HG02943 (cell line): Measurements from ENCODE around the gene TCEAL1.
"Not testable (repeated sequence)": the region's sequence is repeated elsewhere in the genome, so short reads cannot be mapped to it uniquely, and the experiment has no call there.

Experiments
- ATAC-seq: cut with Tn5 transposase; IDR thresholded peaks from one replicate; pipeline ENCODE4 v1.9.1; 2021; ENCODE audit warnings: mild to moderate bottlenecking, low read depth, moderate library complexity; ENCODE audit not compliant: unreplicated experiment

TCEAL1 gene

DNA sequence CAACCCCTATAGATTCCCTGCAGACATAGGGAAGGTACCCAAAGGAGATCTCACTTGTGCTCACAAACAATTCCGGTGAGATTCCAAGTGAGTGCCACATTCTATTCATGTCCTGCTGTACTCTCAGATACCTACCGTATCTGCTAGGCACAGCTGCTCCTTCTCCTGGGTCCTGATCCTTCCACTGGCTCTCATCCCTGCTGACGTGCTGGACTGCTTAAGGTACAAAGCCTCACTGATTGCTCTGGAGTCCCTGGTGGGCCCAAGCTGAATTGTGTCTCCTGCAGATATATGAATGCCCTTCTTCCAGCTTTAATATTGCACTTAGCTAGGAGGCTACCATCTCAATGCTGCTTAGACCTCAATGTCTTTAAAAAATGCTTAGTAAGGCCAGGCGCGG is 2.4 kb downstream of the TCEAL1 start:
- ATAC-seq, result no peak

DNA sequence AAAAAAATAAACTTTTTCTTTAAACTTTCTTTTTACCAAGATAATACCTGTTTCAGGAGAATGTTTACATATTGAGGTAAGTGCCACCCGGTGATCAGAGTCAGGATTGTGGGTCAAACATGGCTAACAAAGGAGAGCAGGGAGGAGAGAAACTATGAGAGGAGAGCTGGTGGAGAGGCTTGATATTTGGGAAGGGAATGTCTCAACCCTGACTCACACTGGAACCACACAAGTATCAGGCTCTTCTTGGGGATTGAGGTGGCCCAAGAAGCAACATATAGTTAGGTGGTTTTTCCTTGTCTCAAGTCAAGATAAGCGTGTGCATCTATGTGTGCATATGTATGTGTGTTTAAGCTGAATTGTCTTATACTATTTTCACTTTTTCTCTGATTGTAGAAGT is 6.7 kb downstream of the TCEAL1 start:
- ATAC-seq, result no peak

DNA sequence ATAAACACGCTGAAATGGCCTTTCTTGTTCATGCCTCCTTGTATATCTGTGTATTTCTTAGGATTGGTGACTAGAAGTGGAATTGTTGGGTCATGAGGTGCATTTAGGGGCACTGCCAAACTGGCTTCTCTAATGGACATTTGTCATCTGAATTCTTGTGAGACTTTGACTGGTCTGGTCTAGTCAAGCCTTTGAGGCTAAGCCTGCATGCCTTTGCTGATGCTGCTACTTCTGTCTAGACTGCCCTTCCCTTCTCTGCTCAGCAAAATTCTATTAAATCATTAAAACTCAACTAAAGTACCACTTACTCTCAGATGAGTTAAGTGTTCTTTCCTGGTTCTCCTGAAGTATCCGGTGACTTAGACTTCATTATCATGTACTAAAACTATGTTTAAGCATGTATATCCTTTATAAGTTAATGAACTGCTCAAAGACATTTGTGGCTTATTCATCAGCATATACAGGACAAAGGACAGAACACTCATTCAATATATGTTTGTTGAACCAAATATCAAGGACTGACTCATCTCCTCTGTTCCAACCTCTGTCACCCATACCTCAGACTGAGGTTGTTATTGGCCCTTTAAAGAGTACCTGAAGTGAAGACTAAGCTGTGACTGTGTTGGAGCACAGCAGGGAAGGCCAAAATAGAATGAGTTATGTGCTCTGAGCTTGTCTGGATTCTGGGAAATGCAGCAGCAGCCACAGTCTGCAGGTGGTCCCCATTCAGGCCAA is 9.0 kb downstream of the TCEAL1 start:
- no peak for ATAC-seq

DNA sequence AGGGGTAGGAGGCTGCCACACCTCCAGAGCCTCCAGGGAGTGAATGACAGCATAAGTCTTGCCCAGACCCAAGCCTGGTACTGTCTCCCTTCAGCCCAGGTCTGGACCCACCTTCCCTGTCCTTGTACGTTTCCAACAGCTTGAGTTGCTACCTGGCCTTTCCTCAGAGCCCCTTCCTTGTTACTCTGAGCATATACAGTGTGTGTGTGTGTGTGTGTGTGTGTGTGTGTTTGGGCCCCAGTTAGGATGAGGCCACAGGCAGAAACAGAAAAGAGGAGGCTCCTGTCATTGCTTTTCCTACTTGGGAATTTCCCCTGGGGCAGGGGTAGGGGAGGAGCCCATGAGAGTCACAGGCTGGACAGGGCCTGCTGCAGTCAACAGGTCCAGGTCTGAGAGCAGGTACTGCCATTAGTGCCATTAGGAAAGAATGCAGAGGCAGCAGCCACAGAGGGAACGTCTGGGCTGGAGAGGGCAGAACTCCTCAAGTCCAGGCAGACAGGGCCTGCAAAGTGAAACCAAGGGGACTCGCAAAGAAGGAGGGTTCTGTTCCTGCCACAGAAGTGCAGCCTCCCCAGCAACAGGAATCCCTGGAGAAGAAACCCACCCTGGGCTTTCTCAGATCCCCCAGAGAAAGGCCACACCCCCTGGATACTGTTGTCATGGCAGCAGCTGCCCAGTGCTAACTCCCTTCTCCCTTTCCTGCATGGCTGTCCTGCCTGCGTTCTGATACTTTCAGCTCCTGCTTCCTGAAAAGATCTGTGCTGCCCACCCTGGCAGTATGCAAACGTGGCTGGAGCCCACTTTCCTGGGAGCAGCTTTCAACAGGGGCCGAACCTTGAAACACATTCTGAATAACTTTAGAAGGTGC is 9.9 kb downstream of the TCEAL1 start:
- not testable (repeated sequence) for ATAC-seq

DNA sequence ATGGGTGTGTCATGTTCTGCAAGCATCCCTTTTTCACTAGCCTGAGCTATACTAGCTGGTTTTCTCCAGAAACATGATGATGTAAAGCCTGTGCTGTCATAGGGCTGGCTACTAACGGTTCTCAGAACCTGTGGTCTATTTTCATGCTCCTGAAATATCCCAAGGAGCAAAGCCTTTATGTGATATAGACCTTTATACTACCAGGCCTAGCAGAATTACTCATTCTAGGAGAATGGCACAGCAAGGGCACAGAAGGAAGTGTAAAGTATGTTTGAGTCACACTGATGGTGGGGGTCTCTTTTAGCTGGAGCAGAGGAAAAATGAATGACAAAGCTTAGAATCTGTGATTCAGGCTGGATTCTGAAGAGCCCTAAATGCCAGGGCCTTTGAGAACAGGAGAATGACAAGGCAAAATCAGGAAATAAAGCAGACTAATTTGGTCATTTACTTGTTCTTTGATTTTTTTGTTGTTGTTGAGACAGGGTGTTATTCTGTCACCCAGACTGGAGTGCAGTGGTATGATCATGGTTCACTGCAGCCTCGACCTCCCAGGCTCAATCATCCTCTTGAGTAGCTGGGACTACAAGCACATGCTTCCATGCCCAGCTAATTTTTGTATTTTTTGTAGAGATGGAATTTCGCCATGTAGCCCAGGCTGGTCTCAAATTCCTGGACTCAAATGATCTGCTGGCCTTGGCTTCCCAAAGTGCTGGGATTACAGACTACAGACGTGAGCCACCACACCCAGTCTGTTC is 11.8 kb downstream of the TCEAL1 start:
- ATAC-seq, result no peak

DNA sequence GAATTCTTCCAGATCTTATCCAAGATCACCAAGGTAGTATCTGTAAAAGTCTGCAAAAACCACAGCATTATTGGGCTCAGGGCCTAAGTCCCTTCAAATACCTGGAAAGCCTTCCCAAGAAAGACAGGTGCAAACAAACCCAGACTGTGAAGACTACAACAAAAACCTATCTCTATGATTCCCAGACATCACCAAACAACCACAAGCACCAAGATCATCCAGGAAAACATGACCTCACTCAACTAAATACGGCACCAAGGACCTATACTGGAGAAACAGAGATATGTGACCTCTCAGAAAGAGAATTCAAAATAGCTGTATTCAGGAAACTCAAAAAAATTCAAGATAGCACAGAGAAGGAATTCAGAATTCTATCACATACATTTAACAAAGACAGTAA is 15.3 kb downstream of the TCEAL1 start:
- no peak for ATAC-seq

DNA sequence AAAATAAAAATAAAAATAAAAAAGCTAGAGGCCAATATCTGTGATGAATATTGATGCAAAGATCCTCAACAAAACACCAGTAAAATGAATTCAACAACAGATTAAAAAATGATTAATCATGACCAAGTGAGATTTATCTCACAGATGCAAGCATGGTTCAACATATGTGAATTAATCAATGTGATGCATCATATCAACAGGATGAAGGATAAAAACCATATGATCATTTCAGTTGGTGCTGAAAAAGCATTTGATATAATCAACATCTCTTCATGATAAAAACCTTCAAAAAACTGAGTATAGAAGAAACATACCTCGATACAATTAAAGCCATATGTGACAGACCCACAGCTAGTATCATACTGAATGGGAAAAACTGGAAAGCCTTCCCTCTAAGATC is 18.9 kb downstream of the TCEAL1 start:
- no peak for ATAC-seq

DNA sequence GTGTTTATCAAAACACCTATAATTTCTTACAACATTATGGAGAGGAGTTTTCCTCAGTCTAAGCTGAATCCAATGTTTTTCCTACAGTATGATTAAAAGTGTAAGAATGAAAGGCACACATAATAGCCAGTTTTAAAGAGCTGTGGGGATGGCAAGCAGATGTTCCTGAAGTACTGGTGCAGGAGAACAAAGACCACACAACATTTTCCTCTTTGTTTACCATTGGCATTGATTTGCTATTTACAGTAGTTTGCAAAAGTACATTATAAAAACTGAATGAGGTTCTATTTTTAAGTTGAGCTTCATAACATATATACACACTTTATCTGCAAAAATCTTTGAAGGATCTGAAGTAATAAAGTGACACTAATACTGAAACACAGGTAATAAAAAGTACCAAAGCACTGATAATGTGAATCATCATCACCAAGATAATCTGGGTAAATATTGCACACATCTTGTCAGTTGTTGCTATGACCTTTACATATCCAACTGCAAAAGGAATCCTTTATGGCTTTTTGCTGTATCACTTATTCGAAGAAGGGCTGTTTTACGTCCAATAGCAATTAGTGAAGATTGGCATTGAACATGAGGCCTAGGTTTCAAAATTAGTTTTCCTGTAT is 22.5 kb downstream of the TCEAL1 start:
- ATAC-seq, result no peak

DNA sequence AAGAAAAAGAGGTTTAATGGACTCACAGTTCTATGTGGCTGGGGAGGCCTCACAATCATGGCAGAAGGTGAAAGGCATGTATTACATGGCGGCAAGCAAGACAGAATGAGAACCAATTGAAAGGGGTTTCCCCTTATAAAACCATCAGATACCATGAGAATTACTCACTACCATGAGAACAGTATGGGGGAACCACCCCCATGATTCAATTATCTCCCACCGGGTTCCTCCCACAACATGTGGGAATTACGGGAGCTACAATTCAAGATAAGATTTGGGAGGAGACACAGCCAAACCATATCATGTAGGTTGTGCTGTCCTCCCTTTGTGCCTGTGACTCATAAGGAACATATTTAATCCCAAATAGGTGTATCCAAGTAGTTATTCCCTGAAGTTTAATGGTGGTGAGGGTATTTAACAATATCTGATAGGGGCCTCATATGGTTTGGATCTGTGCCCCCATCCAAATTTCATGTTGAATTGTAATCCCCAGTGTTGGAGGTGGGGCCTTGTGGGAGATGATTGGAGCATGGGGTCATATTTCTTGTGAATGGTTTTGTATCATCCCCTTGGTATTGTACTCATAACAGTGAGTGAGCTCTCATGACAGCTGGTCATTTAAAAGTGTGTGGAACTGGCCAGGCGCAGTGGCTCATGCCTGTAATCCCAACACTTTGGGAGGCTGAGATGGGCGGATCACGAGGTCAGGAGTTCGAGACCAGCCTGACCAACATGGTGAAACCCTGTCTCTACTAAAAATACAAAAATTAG is 26.6 kb downstream of the TCEAL1 start:
- not testable (repeated sequence) for ATAC-seq

DNA sequence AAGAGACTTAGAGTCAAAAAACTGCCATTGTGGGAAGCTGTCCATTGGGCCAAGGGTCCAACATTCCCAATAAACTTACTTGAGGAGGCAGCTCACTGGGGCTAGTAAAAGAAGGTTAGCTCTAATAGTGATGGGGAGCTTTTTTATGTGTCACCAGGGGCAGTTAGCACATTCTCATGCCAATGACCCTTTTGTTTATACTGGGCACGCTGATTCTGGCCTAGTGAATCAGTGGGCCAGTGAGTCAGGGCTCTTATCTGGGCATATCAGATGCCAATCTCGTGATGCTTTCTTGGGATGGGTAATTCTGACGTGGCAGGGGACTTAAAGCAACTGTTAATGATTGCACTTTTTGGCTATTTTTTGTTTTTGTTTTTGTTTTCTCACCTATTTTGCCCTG is 27.8 kb downstream of the TCEAL1 start:
- ATAC-seq, result no peak

DNA sequence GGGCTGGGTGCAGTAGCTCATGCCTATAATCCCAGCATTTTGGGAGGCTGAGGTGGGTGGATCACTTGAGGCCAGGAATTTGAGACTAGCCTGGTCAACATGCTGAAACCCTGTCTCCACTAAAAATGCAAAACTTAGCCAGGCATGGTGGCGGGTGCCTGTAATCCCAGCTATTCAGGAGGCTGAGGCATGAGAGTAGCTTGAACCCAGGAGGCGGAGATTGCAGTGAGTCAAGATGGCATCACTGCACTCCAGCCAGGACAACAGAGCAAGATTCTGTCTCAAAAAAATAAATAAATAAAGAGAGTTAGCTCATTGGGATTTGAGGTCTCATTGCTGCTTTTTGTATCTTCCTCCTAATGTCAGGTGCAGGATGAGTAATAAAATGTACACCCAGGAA is 28.3 kb downstream of the TCEAL1 start:
- ATAC-seq, result not testable (repeated sequence)

DNA sequence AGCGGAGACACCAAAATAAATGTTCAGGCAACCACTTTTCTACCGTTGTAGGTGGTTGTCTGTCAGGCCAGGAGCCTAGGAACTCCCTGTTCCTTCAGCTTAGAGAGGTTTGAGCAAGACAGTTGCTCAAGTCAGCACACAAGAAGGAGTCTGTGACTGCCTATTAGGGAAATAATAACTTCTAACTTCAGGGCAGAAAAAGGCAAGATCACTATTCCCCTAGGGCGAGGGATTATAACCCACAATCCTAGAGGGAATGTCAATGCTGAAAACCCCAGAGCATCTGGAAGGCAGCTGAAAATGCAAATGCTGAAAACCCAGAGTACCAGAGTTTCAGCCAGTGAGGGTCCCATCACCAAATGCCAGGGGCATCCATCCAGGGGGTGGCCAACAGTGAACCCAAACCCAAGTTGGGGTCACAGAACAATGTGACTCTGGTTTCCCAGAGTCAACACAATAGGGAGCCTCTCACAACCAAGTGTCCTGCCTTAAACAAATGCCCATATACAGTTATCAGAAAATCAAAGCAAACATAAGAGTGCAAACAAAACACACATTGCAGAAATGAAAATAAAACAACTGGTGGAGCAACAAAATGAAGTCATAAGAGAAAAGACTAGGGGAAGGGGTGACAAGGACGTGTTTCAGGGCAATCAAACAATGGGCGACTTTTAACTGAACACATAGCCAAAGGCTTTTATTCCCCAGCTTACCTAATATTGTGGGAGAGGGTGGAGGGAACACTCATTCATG is 30.1 kb downstream of the TCEAL1 start:
- no peak for ATAC-seq

DNA sequence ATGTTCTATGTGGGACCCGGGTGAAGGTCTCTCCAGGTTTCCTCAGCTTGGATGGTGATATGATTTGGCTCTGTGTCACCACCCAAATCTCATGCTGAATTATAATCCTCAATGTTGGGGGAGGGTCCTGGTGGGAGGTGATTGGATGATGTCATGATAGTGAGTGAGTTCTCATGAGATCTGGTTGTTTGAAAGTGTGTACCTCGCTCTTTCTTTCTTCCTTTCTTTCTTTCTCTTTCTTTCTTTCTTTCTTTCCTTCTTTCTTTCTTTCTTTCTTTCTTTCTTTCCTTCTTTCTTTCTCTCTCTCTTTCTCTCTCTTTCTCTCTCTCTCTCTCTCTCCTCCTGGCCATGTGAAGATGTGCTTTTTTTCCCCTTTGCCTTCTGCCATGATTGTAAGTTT is 30.7 kb downstream of the TCEAL1 start:
- not testable (repeated sequence) for ATAC-seq

DNA sequence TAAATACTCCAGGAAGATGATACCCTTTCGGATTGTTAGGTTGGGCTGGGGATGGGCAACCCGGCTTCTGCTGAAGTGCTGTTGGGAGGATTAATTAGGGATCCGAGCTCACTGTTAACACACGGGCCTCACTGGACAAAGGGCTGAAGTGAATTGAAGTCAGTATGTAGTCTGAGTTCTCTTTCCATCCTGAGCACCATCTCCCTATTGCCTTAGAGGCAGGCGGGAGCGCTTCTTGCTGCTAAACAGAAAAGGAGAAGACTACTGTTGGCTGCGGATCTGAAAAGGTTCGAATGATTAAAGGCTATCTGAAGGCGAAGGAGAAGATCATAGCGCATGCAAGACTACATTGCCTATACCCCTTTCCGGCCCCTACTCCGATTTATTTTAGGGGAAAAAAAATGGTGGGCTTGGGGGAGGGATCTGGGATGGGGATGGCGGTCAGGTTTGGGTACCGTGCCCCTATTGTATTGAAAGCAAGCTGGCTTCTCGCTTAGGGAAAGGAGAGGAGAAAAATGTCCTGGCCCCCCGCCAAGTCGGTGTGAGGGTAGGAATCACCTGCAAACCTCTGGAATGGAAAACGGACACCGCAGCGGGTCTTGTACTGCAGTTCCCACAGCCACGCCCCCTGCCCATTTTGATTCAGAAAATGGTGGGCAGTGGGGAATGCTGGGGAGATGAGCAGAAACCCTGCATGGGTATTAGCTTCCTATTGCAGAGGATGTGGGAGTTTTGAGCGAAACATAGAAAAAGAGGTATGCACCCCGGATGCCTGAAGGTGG is 35.4 kb downstream of the TCEAL1 start:
- no peak for ATAC-seq

DNA sequence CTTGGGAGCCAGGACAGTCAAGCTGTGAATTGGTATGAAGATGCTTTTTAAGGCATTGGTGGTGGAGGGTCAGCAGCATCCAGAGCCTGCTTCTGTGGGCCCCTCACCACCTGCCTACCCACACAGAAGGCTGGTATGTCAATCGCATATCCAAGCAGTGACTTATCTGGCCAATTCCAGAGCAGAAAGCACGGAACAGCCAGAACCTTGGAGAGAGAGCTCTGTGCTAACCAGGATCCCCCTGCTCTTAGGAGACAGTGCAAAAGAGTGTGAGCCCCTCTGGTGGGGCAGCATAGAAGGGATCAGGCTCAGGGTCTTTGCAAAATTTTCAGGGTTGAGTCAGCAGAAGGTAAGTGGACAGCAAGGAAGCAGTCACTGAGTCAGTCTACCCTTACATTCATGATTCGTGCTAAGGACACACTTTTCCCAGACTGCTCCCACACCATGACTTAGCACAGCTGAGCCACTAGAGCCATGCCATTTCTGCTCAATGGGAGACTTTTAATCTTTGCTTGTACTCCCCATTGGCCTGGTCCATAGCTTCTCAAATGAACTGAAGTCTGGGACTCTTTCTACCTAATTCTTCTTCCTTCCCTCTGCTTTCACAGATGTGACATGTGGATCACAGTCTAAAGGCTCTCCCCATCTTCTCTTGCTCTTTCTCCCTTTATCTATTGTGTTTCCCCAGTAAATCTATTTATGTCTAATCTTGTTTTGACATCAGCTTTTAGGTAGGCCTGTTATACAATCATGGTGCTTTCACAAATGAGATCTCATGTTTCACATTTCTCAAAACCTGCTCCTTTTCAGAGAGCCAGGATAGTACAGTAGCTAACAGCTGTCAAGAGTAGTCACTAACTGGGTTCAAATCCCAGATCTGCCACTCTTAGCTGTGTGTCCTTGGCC is 37.7 kb downstream of the TCEAL1 start:
- no peak for ATAC-seq

DNA sequence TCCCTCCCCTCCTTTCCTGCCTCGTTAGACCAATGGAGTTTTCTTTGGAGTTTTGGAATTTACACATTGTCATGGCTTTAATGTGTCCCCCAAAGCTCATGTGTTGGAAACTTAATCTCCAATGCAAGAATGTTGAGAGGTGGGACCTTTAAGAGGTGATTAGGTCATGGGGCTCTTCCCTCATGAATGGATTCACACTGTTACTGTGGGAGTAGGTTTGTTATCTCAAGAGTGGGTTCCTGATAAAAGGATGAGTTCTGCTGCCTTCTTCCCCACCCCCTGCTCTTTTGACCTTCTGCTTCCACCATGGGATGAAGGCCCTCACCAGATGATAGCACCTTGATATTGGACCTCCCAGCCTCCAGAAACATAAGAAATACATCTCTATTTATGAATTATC is 41.0 kb downstream of the TCEAL1 start:
- ATAC-seq, result no peak
